RWPE1 (cell line): ENCODE measurements around the gene FURIN.
"Not testable (repeated sequence)": the region's sequence is repeated elsewhere in the genome, so short reads cannot be mapped to it uniquely, and the experiment has no call there.

Experiments used
- CTCF ChIA-PET: fragments of 350-600 bp; sonication (Branson Sonifier 250); formaldehyde crosslinking; extraction: SDS; loops from one replicate; lab custom pipeline; 2021; lab: Yijun Ruan, JAX
- POLR2A ChIA-PET: fragments of 400-600 bp; formaldehyde crosslinking; extraction: SDS; loops from one replicate; lab custom pipeline; 2020; ENCODE audit warnings: antibody characterized with exemption; ENCODE audit not compliant: low non-redundant PET; lab: Yijun Ruan, JAX
- DNase-seq: peaks from one replicate; pipeline ENCODE4 v3.0.0; 2012; ENCODE audit warnings: low spot score
- H3K27ac ChIP-seq: fragments of 450-650 bp; 2 replicates; pipeline ENCODE4 v1.5.1; 2017
- TF ChIP-seq, protein P1 (sequence below): fragments of 450-650 bp; conservative IDR thresholded peaks from 2 replicates; pipeline ENCODE4 v1.5.1; 2017; ENCODE audit warnings: low read depth, mild to moderate bottlenecking

The FURIN gene

DNA sequence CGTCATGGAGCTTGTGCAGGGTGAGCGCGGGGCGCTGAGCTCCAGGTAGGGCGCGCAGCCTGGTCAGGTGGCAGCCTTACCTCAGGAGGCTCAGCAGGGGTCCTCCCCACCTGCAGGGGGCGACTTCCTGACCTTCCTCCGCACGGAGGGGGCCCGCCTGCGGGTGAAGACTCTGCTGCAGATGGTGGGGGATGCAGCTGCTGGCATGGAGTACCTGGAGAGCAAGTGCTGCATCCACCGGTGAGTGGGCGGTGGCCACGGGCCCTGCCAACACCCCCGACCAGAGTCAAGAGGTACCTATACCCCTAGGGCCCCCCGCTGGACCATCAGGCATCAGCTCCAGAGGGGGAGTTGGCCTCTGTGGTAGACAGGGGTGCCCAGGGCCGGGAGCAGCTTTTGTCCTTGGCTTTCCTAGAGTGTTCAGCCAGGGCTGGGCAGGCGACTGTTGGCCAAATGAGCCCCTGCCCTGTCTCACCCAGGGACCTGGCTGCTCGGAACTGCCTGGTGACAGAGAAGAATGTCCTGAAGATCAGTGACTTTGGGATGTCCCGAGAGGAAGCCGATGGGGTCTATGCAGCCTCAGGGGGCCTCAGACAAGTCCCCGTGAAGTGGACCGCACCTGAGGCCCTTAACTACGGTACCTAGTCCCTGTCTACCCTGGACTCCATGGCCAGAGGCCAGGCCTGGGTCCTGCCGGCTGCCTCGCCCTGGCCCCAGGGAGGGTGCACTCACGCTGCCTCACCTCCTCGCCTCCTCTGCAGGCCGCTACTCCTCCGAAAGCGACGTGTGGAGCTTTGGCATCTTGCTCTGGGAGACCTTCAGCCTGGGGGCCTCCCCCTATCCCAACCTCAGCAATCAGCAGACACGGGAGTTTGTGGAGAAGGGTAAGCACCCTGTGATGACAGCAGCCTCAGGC lies 25.0 kb downstream of the FURIN start:
- DNase-seq: no peak
- ChIA-PET POLR2A (no interaction called here), CTCF (interaction anchor here (0.5 to 0.7 kb wide), 4 partner anchors 12 to 574 kb away, joined by 3 read pairs; no protein-coding TSS in a partner anchor)
- H3K27ac ChIP-seq: no peak overlapping the region
- TF ChIP-seq, protein P1, sequence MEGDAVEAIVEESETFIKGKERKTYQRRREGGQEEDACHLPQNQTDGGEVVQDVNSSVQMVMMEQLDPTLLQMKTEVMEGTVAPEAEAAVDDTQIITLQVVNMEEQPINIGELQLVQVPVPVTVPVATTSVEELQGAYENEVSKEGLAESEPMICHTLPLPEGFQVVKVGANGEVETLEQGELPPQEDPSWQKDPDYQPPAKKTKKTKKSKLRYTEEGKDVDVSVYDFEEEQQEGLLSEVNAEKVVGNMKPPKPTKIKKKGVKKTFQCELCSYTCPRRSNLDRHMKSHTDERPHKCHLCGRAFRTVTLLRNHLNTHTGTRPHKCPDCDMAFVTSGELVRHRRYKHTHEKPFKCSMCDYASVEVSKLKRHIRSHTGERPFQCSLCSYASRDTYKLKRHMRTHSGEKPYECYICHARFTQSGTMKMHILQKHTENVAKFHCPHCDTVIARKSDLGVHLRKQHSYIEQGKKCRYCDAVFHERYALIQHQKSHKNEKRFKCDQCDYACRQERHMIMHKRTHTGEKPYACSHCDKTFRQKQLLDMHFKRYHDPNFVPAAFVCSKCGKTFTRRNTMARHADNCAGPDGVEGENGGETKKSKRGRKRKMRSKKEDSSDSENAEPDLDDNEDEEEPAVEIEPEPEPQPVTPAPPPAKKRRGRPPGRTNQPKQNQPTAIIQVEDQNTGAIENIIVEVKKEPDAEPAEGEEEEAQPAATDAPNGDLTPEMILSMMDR: no peak

DNA sequence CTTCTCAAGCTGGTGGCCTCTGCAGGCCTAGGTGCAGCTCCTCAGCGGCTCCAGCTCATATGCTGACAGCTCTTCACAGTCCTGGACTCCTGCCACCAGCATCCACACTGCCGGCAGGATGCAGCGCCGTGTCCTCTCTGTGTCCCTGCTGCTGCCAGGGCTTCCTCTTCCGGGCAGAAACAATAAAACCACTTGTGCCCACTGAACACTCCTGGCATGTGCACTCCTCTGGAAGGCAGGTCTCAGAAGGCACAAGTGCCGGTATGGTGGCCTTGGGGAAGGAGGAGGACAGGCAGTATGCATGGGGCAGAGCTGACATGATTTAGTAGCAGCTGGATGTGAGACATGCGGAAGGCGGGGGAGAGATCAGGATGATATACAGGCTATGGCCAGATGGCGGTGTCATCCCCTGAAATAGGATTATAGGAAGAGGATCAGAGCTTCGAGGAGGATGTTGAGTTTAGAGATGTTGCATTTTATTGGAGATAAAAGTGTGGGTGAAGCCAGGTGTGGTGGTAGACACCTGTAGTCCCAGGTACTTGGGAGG lies 27.3 kb downstream of the FURIN start:
- ChIA-PET POLR2A (interaction anchor here (0.6 kb wide), 1 partner anchor 136 kb away, joined by 4 read pairs; no protein-coding TSS in a partner anchor), CTCF (interaction anchor here (1.0 to 1.4 kb wide), 4 partner anchors 9 to 37 kb away, joined by 4 to 5 read pairs (median 4); partner anchors contain the start of gene HDDC3)
- no peak for DNase-seq
- TF ChIP-seq, protein P1: no peak
- H3K27ac ChIP-seq: no peak overlapping the region

DNA sequence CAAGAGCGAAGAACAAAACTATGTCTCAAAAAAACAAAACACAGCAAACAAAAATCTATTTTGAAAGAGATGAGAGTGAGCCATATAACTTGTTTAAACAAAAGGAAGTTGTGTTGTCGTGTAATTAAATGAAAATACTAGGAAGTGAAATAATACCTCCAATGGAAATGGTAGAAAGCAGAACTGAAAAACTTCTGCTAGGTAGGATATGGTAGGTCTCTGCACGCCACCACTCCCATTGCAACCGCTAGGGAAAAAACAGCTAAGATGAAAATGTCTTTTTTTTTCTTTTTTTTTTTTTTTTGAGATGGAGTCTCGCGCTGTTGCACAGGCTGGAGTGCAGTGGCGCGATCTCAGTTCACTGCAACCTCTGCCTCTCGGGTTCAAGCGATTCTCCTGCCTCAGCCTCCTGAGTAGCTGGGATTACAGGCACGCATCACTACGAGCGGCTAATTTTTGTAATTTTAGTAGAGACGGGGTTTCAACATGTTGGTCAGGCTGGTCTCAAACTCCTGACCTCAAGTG lies 28.8 kb downstream of the FURIN start:
- POLR2A ChIA-PET, DNase-seq, H3K27ac ChIP-seq: not testable (repeated sequence)
- CTCF ChIA-PET: interaction anchor here (0.6 to 1.7 kb wide), 3 partner anchors 11 to 591 kb away, joined by 3 to 5 read pairs (median 4); no protein-coding TSS in a partner anchor

DNA sequence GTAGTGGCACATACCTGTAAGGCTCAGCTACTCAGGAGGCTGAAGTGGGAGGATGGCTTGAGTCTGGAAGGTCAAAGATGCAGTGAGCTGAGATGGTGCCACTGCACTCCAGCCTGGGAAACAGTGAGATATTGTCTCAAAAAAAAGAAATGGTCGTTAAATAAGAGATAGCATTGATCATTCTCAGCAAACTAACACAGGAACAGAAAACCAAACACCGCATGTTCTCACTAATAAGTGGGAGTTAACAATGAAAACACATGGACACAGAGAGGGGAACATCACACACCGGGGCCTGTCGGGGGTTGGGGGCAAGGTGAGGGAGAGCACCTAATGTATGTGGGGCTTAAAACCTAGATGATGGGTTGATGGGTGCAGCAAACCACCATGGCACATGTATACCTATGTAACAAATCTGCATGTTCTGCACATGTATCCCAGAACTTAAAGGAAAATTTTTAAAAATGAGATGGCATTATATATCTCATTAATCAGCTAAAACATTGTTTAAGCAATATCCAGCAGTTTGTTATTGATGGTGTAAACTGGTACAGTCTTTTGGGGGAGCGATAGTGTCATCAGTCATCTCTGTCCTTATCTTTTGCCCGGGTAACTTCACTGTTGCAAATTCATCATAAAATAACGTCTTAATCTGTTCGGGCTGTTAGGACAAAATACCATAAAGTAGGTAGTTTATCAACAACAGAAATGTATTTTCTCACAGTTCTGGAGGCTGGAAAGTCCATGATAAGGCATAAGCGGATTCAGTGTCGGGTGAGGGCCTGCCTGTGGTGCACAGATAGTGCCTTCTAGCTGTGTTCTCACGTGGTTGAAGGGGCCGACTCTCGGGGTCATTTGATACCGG lies 33.0 kb downstream of the FURIN start:
- POLR2A ChIA-PET: no interaction called here
- TF ChIP-seq, protein P1: no peak
- CTCF ChIA-PET: interaction anchor here (0.7 to 2.8 kb wide), 4 partner anchors 12 to 357 kb away, joined by 3 to 10 read pairs (median 5); no protein-coding TSS in a partner anchor
- H3K27ac ChIP-seq: peak overlapping the region; percentile 84
- DNase-seq: no peak

DNA sequence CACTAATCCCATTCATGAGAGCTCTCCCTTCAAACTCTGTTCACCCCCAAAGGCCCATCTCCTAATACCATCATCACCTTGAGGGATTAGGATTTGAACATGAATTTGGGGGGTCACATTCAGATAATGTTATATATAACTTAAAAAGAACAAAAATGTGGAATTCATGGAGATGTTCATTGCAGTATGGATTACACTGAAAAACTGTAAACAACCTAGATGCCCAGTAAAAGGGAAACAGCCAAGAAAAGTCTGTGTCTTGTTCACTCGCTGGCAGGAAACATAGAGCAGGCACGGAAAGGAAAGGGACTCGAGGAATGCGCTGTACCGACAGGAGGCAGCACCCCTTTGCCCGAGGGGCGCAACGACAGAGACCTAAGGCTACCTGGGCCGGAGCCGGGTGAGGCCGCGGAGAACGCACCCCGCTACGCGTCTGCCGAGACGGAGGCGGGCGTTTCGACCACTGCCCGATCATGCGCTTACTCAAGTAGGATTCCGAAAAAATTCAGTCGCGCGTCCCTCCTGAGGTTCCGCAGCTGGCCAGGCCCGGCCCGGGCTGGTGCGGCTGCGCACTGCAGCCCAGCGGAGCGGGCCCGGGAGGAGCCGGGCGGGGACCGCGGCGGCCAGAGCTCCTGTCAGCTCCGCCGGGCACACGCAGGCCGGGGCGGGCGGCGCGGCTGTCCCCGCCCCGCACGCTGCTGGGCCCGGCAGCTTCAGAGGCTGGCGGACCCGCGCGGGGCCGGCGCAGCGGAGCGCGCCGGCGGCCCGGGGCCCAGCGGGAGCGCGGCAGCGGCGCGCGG lies 33.9 kb downstream of the FURIN start:
- CTCF ChIA-PET: interaction anchor here (0.7 to 2.8 kb wide), 8 partner anchors 13 to 651 kb away, joined by 3 to 10 read pairs (median 4); partner anchors contain the start of gene UNC45A

More for the DNA sequence above, 33.9 kb downstream of the FURIN start:
- DNase-seq: peak; percentile 94
- POLR2A ChIA-PET: no interaction called here
- TF ChIP-seq, protein P1: peak; percentile 92
- H3K27ac ChIP-seq: peak overlapping the region; percentile 84
